Limb (tissue), 2 donors: ENCODE measurements around the gene PFDN5.
"Not testable (repeated sequence)": the region's sequence is repeated elsewhere in the genome, so short reads cannot be mapped to it uniquely, and the experiment has no call there.

Experiments
- DNase-seq, 2 donors: peaks; one replicate each; pipeline ENCODE4 v3.0.0-alpha.2; 2016; ENCODE audit errors: extremely low spot score in 2 of 2

Gene PFDN5

DNA sequence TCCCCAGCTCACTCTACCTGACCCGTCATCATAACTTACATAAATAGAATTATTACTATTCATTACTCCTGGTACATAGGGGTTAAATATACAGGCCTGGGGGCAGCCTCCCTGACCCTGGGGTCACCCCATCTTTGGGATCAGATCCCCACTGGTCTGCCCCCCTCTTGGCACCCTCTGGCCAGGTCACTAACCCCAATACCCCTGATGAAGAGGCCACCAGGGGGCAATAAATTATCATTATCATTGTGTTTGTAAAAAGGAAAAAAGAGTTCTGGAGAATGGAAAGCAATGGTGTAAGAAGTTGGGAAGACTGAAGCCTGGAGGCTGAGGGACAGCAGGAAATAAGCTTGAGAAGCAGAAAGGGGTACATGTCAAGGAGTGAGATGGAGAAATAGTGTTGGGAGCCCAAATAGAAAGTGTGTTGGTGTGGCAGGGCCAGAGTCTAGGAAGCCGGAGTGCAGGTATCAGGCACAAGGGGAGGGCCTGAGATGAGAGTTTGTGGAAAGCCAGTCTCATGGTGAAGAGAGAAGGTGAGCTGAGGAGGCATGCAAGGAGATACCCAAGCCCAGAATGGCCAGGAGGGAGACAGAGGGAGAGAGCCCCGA, 32.2 kb downstream of the PFDN5 start:
- DNase-seq: no peak

DNA sequence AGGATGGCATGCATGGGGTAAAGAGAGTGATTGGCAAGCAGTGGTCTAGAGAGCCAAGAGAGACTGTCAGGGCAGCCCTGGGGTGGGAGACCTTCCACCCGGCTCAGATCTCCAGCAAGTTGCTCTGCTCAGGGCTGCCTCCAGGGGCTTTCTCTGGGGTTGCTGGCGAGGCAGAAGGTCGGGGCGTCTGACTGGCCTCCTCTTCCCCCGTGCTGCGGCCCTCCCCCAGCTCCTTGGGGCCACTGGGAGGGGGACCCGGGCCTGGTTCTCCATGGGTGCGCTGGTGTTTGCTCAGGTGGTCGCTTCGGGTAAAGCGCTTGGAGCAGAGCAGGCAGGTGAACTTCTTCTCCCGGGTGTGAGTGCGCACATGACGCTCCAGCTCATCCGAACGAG, 32.7 kb downstream of the PFDN5 start:
- no peak for DNase-seq

DNA sequence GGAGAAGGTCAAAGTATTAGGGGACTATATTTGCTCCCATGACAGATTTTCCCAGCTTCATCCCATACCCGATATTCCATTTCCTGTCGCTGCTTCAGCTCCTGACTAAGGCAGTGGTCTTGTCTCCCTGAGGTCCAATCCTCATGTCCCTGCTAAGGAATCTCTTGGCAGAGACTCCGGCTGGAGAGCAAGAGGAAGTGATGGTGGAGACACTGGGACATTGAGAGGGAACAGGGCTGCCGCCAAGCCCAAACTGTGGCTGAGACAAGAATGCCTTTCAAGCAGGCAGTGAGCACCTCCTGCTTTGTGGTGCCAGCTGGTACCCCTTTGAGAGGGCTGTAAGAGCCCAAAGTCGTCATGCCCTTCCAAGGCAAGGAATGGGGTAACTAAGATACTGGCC, 35.3 kb downstream of the PFDN5 start:
- DNase-seq: no peak

DNA sequence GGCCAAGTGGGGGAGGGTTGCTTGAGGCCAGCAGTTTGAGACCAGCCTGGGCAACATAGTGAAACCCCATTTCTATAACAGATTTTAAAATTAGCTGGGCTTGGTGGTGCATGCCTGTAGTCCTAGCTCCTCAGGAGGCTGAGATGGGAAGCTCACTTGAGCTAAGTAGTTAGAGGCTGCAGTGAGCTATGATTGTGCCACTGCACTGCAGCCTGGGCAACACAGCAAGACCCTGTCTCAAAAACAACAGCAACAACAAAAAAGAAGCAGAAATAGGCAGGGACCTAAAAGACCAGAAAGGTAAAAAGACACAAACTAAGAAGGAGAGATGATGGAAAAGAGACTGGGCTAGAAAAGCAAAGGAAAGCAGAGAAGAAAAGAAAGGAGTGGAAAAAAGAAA, 37.0 kb downstream of the PFDN5 start:
- not testable (repeated sequence) for DNase-seq

GRCh38 chr12:53332744-53333143, 37.4 kb downstream of the PFDN5 start:
- no peak for DNase-seq

GRCh38 chr12:53333289-53333688, 37.9 kb downstream of the PFDN5 start:
- DNase-seq: no peak

GRCh38 chr12:53333845-53334244, 38.5 kb downstream of the PFDN5 start:
- DNase-seq: no peak

GRCh38 chr12:53334822-53335221, 39.5 kb downstream of the PFDN5 start:
- DNase-seq: no peak

DNA sequence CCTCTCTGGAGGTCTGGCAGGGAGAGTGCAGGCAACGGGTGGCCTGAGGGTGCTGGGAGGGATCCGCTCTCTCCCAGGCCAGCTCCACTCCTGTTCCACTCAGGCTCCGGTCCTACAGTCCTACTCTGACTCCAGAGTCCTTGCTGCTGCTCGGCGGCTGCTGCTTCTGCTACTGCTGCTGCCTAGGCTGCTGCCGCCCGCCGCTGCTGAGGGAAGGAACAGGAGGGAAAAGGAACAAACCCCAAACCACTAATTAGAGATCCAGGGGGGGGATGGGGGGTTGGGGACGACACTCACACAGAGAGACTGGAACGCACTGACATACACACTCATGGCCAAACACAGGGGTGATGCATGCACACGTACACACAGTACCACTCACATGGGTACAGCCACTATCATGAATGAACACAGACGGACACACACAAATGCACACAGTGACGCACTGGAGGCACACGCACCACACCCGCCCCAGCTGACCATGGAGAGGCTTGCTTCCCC, 40.9 kb downstream of the PFDN5 start, which contains the start of gene SP7:
TSS of gene SP7 (minus strand) at position 174 of the 501 bp plus-strand sequence. CDS start 708 bp downstream, outside the sequence.
- DNase-seq: peak in 1 of 2 donors; percentile 36

DNA sequence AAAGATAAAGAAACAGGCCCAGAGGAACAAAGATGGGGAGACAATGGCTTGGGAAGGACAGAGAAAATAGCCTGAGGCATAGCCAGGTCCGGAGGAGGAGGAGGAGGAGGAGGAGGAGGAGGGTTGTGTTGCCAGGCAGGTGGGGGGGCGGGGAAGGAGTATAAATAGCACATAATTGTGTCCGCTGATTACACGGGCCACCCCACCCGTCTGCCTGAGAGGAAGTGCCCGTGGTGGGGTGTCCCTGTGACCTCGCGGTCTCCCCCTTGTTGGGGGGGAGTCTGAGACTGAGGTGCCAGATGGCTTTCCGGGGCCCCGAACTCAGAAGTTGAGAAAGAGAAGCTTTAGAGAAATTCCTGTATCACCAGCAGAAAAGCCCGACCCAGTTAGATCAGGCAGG, 42.7 kb downstream of the PFDN5 start:
- DNase-seq: no peak

- DNase-seq: no peak
These were observed 43.6 kb downstream of the PFDN5 start for GRCh38 chr12:53338916-53339315.

- DNase-seq: no peak
These were observed 45.1 kb downstream of the PFDN5 start for GRCh38 chr12:53340398-53340797.

- DNase-seq: no peak
These were observed 48.1 kb downstream of the PFDN5 start for GRCh38 chr12:53343449-53343848.

DNA sequence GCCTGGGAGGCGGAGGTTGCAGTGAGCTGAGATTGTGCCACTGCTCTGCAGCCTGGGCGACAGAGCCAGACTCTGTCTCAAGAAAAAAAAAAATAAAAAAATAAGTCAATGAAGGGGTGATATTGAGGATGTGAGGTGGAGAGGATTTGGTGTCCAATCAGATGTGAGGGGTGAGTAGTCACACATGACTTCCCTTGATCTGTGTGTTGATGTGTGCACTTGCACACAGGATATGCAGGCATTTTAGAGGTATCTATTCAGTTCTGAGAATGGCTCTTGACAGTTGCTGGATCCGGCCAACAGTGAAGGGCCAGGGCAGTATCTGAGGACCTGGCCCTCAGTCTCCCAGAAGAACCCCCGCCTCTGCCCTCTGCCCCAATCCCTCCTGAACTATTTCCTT, 48.6 kb downstream of the PFDN5 start:
- DNase-seq: no peak

DNA sequence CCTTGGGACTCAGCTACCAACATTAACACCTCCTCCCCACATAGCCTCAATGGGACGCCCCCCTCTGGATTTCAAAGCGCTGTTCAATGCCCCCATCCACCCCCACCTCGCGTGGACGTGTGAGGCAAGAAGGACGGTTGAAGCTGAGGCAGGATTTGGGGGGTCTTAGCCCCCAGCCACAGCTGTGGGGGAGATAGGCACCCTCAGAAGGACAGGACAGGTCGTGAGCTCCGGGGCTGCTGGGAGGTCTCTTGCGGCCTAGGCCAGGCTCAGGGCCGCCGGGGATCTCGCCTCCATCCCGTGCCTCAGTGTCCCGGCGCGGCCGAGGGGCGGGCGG, 49.1 kb downstream of the PFDN5 start:
- no peak for DNase-seq

- DNase-seq: peak; percentile 83 to 90
These were observed 49.6 kb downstream of the PFDN5 start for GRCh38 chr12:53344824-53345485.

DNA sequence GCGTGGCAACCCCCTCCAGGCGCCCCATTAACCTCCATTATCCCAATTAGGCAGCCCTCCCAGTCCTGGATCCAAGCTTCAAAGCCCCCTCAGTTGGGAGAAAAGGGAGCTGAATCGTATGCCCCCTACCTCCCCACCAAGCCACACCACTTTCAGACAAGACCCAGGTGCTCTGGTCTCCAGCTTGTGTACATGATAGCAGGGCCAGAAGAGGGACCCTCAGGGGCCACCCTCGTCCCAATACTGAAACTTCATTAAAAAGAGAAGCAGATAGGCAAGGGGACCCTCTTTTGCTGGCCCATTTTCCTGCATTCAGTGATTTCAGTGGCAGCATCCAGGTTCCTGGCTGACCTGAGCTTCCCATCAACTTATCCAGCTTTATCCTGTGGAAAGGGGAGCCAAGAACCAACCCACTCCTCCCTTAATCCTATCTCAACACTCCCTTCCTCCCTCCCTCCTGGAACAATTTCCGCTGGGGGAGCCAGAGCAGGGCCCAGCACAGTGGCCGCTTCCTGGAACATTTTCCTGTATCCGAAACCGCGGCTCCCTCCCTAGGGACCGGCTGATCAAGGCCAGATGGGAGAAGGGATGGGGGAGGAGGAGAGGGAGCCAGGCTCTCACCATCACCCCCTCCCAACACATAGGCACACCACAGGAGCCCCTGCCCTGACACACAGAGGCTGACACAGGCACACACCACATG, 50.3 kb downstream of the PFDN5 start:
- DNase-seq: peak in 1 of 2 donors; percentile 69

- no peak for DNase-seq
These were observed 51.1 kb downstream of the PFDN5 start for GRCh38 chr12:53346491-53346890.

DNA sequence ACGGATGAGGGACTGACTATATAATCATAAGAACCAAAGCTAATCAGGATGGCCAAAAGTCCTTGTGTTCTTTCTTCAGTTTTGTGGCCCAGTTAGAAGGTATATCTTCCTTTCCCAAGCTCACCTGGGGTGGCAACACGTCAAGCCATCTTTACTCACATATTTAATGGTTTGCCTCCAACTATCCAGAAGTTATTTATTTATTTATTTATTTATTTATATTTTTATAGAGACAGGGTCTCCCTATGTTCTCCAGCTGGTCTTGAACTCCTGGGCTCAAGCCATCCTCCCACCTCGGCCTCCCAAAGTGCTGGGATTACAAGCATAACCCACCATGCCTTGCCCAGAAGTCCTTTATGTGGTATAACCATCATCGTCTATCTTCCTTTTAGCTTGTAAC, 52.6 kb downstream of the PFDN5 start:
- DNase-seq: no peak
